Measurements from ENCODE around the gene KCND3. TPM values are rescaled to one million over a fixed set of nuclear protein-coding genes. Genes with fewer than 3 reads are reported as not detected.

The KCND3 gene
- polyA plus RNA-seq, 1 donor from 2014 or later = 7.8 TPM

DNA sequence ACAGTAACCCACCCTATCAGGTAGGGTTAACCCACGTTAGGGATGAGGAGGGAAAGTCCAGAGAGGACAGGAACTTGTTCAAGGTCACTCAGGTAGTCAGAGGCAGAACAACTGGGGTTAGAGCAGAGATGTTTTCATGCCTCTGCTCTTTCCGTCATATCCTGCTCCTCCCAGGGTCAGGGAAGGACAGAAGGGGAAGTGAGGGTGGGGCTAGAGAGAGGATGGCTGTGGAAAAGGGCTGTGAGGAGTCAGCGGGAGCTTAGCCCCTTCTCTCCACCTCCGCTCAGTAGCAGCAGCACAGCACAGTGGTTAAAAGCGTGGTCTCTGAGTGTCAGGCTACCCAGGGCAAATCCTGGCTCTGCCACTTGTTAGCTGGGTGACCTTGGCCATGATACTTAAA is 197.2 kb downstream of the KCND3 start:
- no peak for TF ChIP-seq MXI1 (conservative IDR thresholded peaks at IDR 0.05; ENCODE audit: poor library complexity, severe bottlenecking)
- TF ChIP-seq EP300 (conservative IDR thresholded peaks at IDR 0.05; ENCODE audit: poor library complexity, severe bottlenecking) = no peak
- TF ChIP-seq, protein P1, sequence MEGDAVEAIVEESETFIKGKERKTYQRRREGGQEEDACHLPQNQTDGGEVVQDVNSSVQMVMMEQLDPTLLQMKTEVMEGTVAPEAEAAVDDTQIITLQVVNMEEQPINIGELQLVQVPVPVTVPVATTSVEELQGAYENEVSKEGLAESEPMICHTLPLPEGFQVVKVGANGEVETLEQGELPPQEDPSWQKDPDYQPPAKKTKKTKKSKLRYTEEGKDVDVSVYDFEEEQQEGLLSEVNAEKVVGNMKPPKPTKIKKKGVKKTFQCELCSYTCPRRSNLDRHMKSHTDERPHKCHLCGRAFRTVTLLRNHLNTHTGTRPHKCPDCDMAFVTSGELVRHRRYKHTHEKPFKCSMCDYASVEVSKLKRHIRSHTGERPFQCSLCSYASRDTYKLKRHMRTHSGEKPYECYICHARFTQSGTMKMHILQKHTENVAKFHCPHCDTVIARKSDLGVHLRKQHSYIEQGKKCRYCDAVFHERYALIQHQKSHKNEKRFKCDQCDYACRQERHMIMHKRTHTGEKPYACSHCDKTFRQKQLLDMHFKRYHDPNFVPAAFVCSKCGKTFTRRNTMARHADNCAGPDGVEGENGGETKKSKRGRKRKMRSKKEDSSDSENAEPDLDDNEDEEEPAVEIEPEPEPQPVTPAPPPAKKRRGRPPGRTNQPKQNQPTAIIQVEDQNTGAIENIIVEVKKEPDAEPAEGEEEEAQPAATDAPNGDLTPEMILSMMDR (IDR thresholded peaks at IDR 0.05; ENCODE audit: poor library complexity, severe bottlenecking) = no peak
- TF ChIP-seq, protein P2, sequence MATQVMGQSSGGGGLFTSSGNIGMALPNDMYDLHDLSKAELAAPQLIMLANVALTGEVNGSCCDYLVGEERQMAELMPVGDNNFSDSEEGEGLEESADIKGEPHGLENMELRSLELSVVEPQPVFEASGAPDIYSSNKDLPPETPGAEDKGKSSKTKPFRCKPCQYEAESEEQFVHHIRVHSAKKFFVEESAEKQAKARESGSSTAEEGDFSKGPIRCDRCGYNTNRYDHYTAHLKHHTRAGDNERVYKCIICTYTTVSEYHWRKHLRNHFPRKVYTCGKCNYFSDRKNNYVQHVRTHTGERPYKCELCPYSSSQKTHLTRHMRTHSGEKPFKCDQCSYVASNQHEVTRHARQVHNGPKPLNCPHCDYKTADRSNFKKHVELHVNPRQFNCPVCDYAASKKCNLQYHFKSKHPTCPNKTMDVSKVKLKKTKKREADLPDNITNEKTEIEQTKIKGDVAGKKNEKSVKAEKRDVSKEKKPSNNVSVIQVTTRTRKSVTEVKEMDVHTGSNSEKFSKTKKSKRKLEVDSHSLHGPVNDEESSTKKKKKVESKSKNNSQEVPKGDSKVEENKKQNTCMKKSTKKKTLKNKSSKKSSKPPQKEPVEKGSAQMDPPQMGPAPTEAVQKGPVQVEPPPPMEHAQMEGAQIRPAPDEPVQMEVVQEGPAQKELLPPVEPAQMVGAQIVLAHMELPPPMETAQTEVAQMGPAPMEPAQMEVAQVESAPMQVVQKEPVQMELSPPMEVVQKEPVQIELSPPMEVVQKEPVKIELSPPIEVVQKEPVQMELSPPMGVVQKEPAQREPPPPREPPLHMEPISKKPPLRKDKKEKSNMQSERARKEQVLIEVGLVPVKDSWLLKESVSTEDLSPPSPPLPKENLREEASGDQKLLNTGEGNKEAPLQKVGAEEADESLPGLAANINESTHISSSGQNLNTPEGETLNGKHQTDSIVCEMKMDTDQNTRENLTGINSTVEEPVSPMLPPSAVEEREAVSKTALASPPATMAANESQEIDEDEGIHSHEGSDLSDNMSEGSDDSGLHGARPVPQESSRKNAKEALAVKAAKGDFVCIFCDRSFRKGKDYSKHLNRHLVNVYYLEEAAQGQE (IDR thresholded peaks at IDR 0.05; ENCODE audit: borderline replicate concordance) = no peak
- TF ChIP-seq RAD21 (conservative IDR thresholded peaks at IDR 0.05) = no peak
- no peak for TF ChIP-seq POLR2AphosphoS5 (IDR thresholded peaks at IDR 0.05)
- no peak for TF ChIP-seq EZH2 (IDR thresholded peaks at IDR 0.05; ENCODE audit: borderline replicate concordance, insufficient read depth, low read length, poor library complexity, severe bottlenecking)
- no peak for TF ChIP-seq TAF1 (IDR thresholded peaks at IDR 0.05; ENCODE audit: low read depth)
- no peak overlapping the region for H3K4me3 ChIP-seq (ENCODE audit: low read length)
- H4K20me1 ChIP-seq (ENCODE audit: insufficient read depth) = no peaks in the 10 kb centered on the region
- H3K9me2 ChIP-seq (ENCODE audit: insufficient read depth, low read length) = no peaks in the 10 kb centered on the region
- H3K27ac ChIP-seq (ENCODE audit: low read length) = no peak overlapping the region
- no peaks in the 10 kb centered on the region for H3K79me2 ChIP-seq (replicated peaks; ENCODE audit: insufficient read depth, low read length)
- H3K9me3 ChIP-seq (ENCODE audit: low read length) = no peaks in the 10 kb centered on the region
- H3F3A ChIP-seq (ENCODE audit: insufficient read depth, low read length, poor library complexity, severe bottlenecking) = no peaks in the 10 kb centered on the region
- H3K36me3 ChIP-seq (ENCODE audit: insufficient read depth, low read length) = no peaks in the 10 kb centered on the region
- no peak overlapping the region for H2AFZ ChIP-seq (ENCODE audit: low read depth, low read length)
- H3K4me2 ChIP-seq (ENCODE audit: low read length) = no peak overlapping the region
- no peak overlapping the region for H3K9ac ChIP-seq (ENCODE audit: low read length)
- no peaks in the 10 kb centered on the region for H3K27me3 ChIP-seq (ENCODE audit: insufficient read depth, low read depth, low read length)

DNA sequence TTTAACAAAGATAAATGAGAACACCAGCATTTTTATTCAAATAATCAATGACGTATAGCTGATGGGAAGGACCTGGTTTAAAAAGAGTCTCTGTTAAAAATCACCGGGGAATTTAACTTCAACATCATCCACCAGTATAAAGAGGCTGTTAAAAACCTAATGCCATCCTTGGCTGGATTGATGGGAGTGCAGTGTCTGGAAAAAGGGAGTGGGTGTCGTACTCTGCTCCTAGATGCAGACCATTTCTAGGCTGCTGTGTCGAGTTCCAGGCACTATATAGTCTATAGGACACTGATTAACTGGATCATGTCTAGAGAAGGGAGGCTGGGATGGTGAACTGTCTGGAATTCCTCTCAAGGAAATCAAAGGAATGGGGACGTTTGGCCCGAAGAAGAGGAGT is 197.7 kb downstream of the KCND3 start:
- no peaks in the 10 kb centered on the region for H3K36me3 ChIP-seq (ENCODE audit: insufficient read depth, low read length)
- H3K27ac ChIP-seq (ENCODE audit: low read length) = no peak overlapping the region
- H3K4me3 ChIP-seq (ENCODE audit: low read length) = no peak overlapping the region
- H3K9ac ChIP-seq (ENCODE audit: low read length) = no peak overlapping the region
- TF ChIP-seq MXI1 (conservative IDR thresholded peaks at IDR 0.05; ENCODE audit: poor library complexity, severe bottlenecking) (no peak), TAF1 (IDR thresholded peaks at IDR 0.05; ENCODE audit: low read depth) (no peak), EZH2 (IDR thresholded peaks at IDR 0.05; ENCODE audit: borderline replicate concordance, insufficient read depth, low read length, poor library complexity, severe bottlenecking) (no peak), POLR2AphosphoS5 (IDR thresholded peaks at IDR 0.05) (no peak), SMC3 (conservative IDR thresholded peaks at IDR 0.05; ENCODE audit: poor library complexity) (no peak), RAD21 (conservative IDR thresholded peaks at IDR 0.05) (no peak), EP300 (conservative IDR thresholded peaks at IDR 0.05; ENCODE audit: poor library complexity, severe bottlenecking) (no peak)
- TF ChIP-seq, protein P2 (IDR thresholded peaks at IDR 0.05; ENCODE audit: borderline replicate concordance) = no peak
- TF ChIP-seq, protein P1 (IDR thresholded peaks at IDR 0.05; ENCODE audit: poor library complexity, severe bottlenecking) = no peak
- no peaks in the 10 kb centered on the region for H3K79me2 ChIP-seq (replicated peaks; ENCODE audit: insufficient read depth, low read length)
- no peaks in the 10 kb centered on the region for H3K27me3 ChIP-seq (ENCODE audit: insufficient read depth, low read depth, low read length)
- H4K20me1 ChIP-seq (ENCODE audit: insufficient read depth) = no peaks in the 10 kb centered on the region
- H3K9me2 ChIP-seq (ENCODE audit: insufficient read depth, low read length) = no peaks in the 10 kb centered on the region
- H3K9me3 ChIP-seq (ENCODE audit: low read length) = no peaks in the 10 kb centered on the region
- no peaks in the 10 kb centered on the region for H3F3A ChIP-seq (ENCODE audit: insufficient read depth, low read length, poor library complexity, severe bottlenecking)
- H2AFZ ChIP-seq (ENCODE audit: low read depth, low read length) = no peak overlapping the region
- no peak overlapping the region for H3K4me2 ChIP-seq (ENCODE audit: low read length)
